PC-3 (cell line): ENCODE data around the gene RAD51. TPM values are rescaled to one million over a fixed set of nuclear protein-coding genes. Genes with fewer than 3 reads are reported as not detected.

Experiments
- ATAC-seq: fragments of 200-7000 bp; cut with Tn5 transposase; 2 replicates; pipeline ENCODE4 v1.9.1; 2020; ENCODE audit warnings: mild to moderate bottlenecking, moderate library complexity
- BruUV-seq: library from RNA; stranded (reverse); fragments of 400-500 nt; replicated peaks from 2 replicates; lab custom pipeline; 2021; lab: Mats Ljungman, UMichigan
- CTCF ChIA-PET: fragments of 300-600 bp; sonication (Branson Sonifier 250); formaldehyde crosslinking; loops from one replicate; lab custom pipeline; 2022; ENCODE audit warnings: antibody characterized with exemption; lab: Charles Lee
- POLR2A ChIA-PET: fragments of 300-600 bp; sonication (Branson Sonifier 250); formaldehyde crosslinking; loops from one replicate; lab custom pipeline; 2022; ENCODE audit warnings: antibody characterized with exemption; ENCODE audit not compliant: unreplicated experiment; lab: Charles Lee
- DNase-seq: peaks from one replicate; pipeline ENCODE4 v3.0.0-alpha.2; 2015
- H2AFZ ChIP-seq: fragments of 300-600 bp; sonication (generic); 2 replicates; pipeline ENCODE4 v1.6.0; 2016; ENCODE audit warnings: antibody characterized with exemption, low read length
- H3F3A ChIP-seq: fragments of 300-600 bp; sonication (generic); one replicate; pipeline ENCODE4 v1.6.0; 2017; ENCODE audit warnings: antibody characterized with exemption, low read length, control low read depth, mild to moderate bottlenecking; ENCODE audit not compliant: unreplicated experiment
- H3K27ac ChIP-seq: fragments of 300-600 bp; sonication (generic); 2 replicates; pipeline ENCODE4 v1.5.1; 2016; ENCODE audit warnings: mild to moderate bottlenecking, low read length
- H3K27me3 ChIP-seq: fragments of 300-600 bp; sonication (generic); 2 replicates; pipeline ENCODE4 v1.6.1; 2016; ENCODE audit warnings: low read length, mixed read lengths
- H3K36me3 ChIP-seq: fragments of 300-600 bp; sonication (generic); 2 replicates; pipeline ENCODE4 v1.6.1; 2016; ENCODE audit warnings: low read depth, mixed run types, low read length, mixed read lengths
- H3K4me1 ChIP-seq: fragments of 300-600 bp; sonication (generic); 2 replicates; pipeline ENCODE4 v1.5.1; 2016; ENCODE audit warnings: low read length; ENCODE audit not compliant: insufficient read depth
- H3K4me2 ChIP-seq: fragments of 300-600 bp; sonication (generic); 2 replicates; pipeline ENCODE4 v1.6.0; 2016; ENCODE audit warnings: low read length
- H3K4me3 ChIP-seq: fragments of 300-600 bp; sonication (generic); 2 replicates; pipeline ENCODE4 v1.5.1; 2016; ENCODE audit warnings: mild to moderate bottlenecking, low read length, mixed read lengths
- H3K79me2 ChIP-seq: fragments of 300-600 bp; sonication (generic); 2 replicates; pipeline ENCODE4 v1.6.1; 2017; ENCODE audit warnings: low read length, mixed read lengths
- H3K9ac ChIP-seq: fragments of 300-600 bp; sonication (generic); 2 replicates; pipeline ENCODE4 v1.6.0; 2016; ENCODE audit warnings: mild to moderate bottlenecking, low read length
- H3K9me2 ChIP-seq: fragments of 300-600 bp; sonication (generic); replicated peaks from 2 replicates; pipeline ENCODE4 v1.6.1; 2016; ENCODE audit warnings: mixed run types, low read length, mixed read lengths
- H3K9me3 ChIP-seq: fragments of 300-600 bp; sonication (generic); 2 replicates; pipeline ENCODE4 v1.6.1; 2016; ENCODE audit warnings: low read length, mixed read lengths
- H4K20me1 ChIP-seq: fragments of 300-600 bp; sonication (generic); 2 replicates; pipeline ENCODE4 v1.6.1; 2016; ENCODE audit warnings: low read length, mixed read lengths
- EZH2 ChIP-seq: fragments of 300-600 bp; sonication (generic); IDR thresholded peaks from one replicate; pipeline ENCODE4 v1.6.1; 2017; ENCODE audit warnings: antibody characterized with exemption, mild to moderate bottlenecking, low read length; ENCODE audit not compliant: unreplicated experiment
- EZH2phosphoT487 ChIP-seq: fragments of 300-600 bp; sonication (generic); IDR thresholded peaks from 2 replicates; pipeline ENCODE4 v1.6.1; 2018; ENCODE audit warnings: mild to moderate bottlenecking, antibody characterized with exemption, low read length, borderline replicate concordance
- intact Hi-C: fragments of 100-400 bp; cut with micrococcal nuclease; formaldehyde crosslinking; loops from 2 replicates; pipeline ENCODE4 v1.9.0; 2023
- total RNA-seq: library from RNA; depleted of rRNA; stranded (reverse); fragments of >200 nt; gene quantifications from 2 replicates; pipeline ENCODE4 v1.2.3, GENCODE V29; 2014
- TF ChIP-seq, protein P1 (sequence below): fragments of 300-600 bp; sonication (generic); conservative IDR thresholded peaks from 2 replicates; pipeline ENCODE4 v1.5.1; 2017; ENCODE audit warnings: antibody characterized with exemption, low read depth, mild to moderate bottlenecking, low read length

The RAD51 gene
- total RNA-seq, 1 experiment from 2014 or later: 21.9 TPM

DNA sequence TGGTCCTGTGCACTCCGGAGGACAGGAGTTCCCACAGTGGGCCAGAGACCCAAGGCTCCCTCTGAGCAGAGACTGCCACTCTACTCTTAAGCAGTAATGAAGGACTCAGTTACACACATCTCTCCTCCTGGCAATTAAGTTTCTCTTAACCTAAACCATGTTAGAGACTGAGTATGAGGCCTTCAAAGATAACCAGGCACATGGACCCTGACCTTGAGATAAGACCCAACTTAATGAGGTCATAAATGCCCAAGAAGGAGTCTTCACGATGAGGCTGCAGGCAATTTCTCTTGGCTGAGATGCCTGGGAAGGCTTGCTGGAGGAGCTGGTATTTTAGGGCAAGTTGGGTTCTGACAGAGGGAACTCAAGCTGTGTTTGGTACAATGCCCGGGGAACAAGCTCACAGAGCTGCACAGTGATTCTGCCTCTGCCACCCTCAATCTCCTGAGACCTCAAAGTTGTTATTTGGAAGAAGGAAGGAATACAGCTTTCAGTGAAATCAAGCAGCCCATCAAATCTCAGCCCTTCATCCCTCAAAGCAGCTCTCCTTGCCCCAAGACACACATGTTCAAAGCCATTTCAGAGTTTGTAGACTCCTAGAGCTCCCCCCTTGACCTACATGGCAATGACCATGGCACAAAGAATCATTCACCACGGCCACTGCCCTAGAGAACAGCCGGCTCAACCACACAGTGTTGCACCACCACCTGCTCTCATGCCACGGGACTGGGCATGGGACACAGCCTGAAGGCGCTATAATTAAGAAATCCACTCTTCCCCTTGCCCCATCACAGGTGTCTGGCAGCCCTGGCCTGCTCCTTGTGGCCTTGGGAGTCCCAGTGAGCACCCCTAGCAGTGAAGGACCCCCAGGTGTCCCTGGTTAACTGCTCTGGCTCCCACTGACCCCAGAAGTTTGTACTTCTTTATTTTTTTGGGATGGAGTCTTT is 53.0 kb downstream of the RAD51 start:
- CTCF ChIA-PET: interaction anchor here (1.7 to 2.2 kb wide), 2 partner anchors 21 to 29 kb away, joined by 9 to 14 read pairs; partner anchors contain the start of gene C15orf62
- no peaks in the 10 kb centered on the region for H4K20me1 ChIP-seq
- no peaks in the 10 kb centered on the region for H3K9me3 ChIP-seq
- H3K27ac ChIP-seq: no peak overlapping the region
- H3K4me3 ChIP-seq: no peak overlapping the region
- H3K4me1 ChIP-seq: peaks cover 5% of the 10 kb centered on the region
- BruUV-seq: no TSS peak
- H3K9me2 ChIP-seq: no peaks in the 10 kb centered on the region
- peaks cover 36% of the 10 kb centered on the region for H3K79me2 ChIP-seq
- ATAC-seq (no peak), DNase-seq (no peak)
- peaks cover 3% of the 10 kb centered on the region for H3F3A ChIP-seq
- H3K4me2 ChIP-seq: no peak overlapping the region
- peaks cover 33% of the 10 kb centered on the region; the same call in 1 of the 2 replicates for H3K36me3 ChIP-seq
- no peaks in the 10 kb centered on the region for H3K27me3 ChIP-seq
- H3K9ac ChIP-seq: no peak overlapping the region
- H2AFZ ChIP-seq: no peak overlapping the region
- POLR2A ChIA-PET: no interaction called here
- intact Hi-C loops: loop anchor here (2.0 kb wide), 1 partner anchor 147 kb away; the partner anchor contains the start of gene VPS18
- TF ChIP-seq EZH2: no peak
- no peak for TF ChIP-seq EZH2phosphoT487
- TF ChIP-seq, protein P1, sequence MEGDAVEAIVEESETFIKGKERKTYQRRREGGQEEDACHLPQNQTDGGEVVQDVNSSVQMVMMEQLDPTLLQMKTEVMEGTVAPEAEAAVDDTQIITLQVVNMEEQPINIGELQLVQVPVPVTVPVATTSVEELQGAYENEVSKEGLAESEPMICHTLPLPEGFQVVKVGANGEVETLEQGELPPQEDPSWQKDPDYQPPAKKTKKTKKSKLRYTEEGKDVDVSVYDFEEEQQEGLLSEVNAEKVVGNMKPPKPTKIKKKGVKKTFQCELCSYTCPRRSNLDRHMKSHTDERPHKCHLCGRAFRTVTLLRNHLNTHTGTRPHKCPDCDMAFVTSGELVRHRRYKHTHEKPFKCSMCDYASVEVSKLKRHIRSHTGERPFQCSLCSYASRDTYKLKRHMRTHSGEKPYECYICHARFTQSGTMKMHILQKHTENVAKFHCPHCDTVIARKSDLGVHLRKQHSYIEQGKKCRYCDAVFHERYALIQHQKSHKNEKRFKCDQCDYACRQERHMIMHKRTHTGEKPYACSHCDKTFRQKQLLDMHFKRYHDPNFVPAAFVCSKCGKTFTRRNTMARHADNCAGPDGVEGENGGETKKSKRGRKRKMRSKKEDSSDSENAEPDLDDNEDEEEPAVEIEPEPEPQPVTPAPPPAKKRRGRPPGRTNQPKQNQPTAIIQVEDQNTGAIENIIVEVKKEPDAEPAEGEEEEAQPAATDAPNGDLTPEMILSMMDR: no peak

DNA sequence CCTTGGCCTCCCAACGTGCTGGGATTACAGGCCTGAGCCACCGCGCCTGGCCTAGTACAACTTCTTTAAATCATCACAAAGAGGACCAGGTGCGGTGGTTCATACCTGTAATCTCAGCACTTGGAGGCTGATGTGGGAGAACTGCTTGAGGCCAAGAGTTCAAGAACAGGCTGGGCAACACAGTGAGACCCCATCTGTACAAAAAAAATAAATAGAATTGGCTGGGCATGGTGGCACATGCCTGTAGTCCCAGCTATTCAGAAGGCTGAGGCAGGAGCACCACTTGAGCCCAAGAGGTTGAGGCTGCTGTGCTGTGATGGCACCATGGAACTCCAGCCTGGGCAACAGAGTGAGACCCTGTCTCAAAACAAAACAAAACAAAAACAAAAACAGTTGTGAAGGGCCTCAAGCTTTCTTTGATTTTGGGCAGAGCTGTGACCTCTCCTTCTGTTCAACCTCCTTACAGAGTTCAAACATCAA is 54.2 kb downstream of the RAD51 start:
- H3K9me2 ChIP-seq: no peaks in the 10 kb centered on the region
- no peak for DNase-seq
- TF ChIP-seq, protein P1: no peak
- no peak for TF ChIP-seq EZH2
- TF ChIP-seq EZH2phosphoT487: no peak
- ChIA-PET CTCF (no interaction called here), POLR2A (no interaction called here)
- H3K4me3 ChIP-seq: no peak overlapping the region
- no peak overlapping the region for H3K4me2 ChIP-seq
- H3K36me3 ChIP-seq: peaks cover 24% of the 10 kb centered on the region; the same call in 1 of the 2 replicates
- no peak overlapping the region for H2AFZ ChIP-seq
- peaks cover 12% of the 10 kb centered on the region for H3K4me1 ChIP-seq
- H3K9me3 ChIP-seq: no peaks in the 10 kb centered on the region
- peaks cover 3% of the 10 kb centered on the region for H3F3A ChIP-seq
- H3K27me3 ChIP-seq: no peaks in the 10 kb centered on the region
- no TSS peak for BruUV-seq
- no peak overlapping the region for H3K9ac ChIP-seq
- peaks cover 48% of the 10 kb centered on the region for H3K79me2 ChIP-seq
- ATAC-seq: no peak
- intact Hi-C loops: no loop called here
- H4K20me1 ChIP-seq: no peaks in the 10 kb centered on the region
- H3K27ac ChIP-seq: no peak overlapping the region
